Osteoblast (primary cell): ENCODE data around the gene SNX10. TPM values are rescaled to one million over a fixed set of nuclear protein-coding genes. Genes with fewer than 3 reads are reported as not detected.

Experiments used
- DNase-seq: peaks from one replicate; pipeline ENCODE4 v3.0.0; 2011; ENCODE audit warnings: low spot score, mixed read lengths; ENCODE audit not compliant: insufficient read length; ENCODE audit errors: missing footprints
- H2AFZ ChIP-seq: 2 replicates; pipeline ENCODE4 v1.6.0; 2011; ENCODE audit warnings: mild to moderate bottlenecking, low read length
- H3K27ac ChIP-seq: 2 replicates; pipeline ENCODE4 v1.5.1; 2011; ENCODE audit warnings: mild to moderate bottlenecking, low read depth, low read length, moderate library complexity
- H3K27me3 ChIP-seq: 2 replicates; pipeline ENCODE4 v1.6.0; 2012; ENCODE audit warnings: mild to moderate bottlenecking, control low read depth, inconsistent platforms, low read length, moderate library complexity; ENCODE audit not compliant: insufficient read depth
- H3K36me3 ChIP-seq: 2 replicates; pipeline ENCODE4 v1.5.1; 2011; ENCODE audit warnings: mild to moderate bottlenecking, low read length, control low read depth, moderate library complexity; ENCODE audit not compliant: insufficient read depth
- H3K4me1 ChIP-seq: 2 replicates; pipeline ENCODE4 v1.5.1; 2011; ENCODE audit warnings: mild to moderate bottlenecking, low read length, control low read depth, moderate library complexity; ENCODE audit not compliant: insufficient read depth
- H3K4me2 ChIP-seq: 2 replicates; pipeline ENCODE4 v1.6.0; 2011; ENCODE audit warnings: mild to moderate bottlenecking, low read length; ENCODE audit not compliant: insufficient read depth
- H3K4me3 ChIP-seq: fragments of 200-600 bp; sonication (generic); 3 replicates; pipeline ENCODE4 v1.5.1; 2012; ENCODE audit warnings: mild to moderate bottlenecking, low read length, inconsistent platforms; ENCODE audit not compliant: insufficient read depth
- H3K79me2 ChIP-seq: 2 replicates; pipeline ENCODE4 v1.6.0; 2012; ENCODE audit warnings: mild to moderate bottlenecking, low read length, control low read depth, inconsistent platforms; ENCODE audit not compliant: insufficient read depth
- H3K9me3 ChIP-seq: 2 replicates; pipeline ENCODE4 v1.5.1; 2011; ENCODE audit warnings: low read depth, low read length, control low read depth
- H4K20me1 ChIP-seq: 2 replicates; pipeline ENCODE4 v1.6.0; 2012; ENCODE audit warnings: mild to moderate bottlenecking, low read length, control low read depth; ENCODE audit not compliant: insufficient read depth
- CTCF ChIP-seq: IDR thresholded peaks from 2 replicates; pipeline ENCODE4 v1.5.1; 2011; ENCODE audit warnings: mild to moderate bottlenecking, low read depth, low read length, moderate library complexity; ENCODE audit errors: extremely low read depth
- total RNA-seq: library from RNA; depleted of rRNA; stranded (reverse); fragments of >200 nt; gene quantifications from 2 replicates; pipeline ENCODE4 v1.2.3, GENCODE V29; 2012

The SNX10 gene
- total RNA-seq, 1 donor: 0.72 TPM

DNA sequence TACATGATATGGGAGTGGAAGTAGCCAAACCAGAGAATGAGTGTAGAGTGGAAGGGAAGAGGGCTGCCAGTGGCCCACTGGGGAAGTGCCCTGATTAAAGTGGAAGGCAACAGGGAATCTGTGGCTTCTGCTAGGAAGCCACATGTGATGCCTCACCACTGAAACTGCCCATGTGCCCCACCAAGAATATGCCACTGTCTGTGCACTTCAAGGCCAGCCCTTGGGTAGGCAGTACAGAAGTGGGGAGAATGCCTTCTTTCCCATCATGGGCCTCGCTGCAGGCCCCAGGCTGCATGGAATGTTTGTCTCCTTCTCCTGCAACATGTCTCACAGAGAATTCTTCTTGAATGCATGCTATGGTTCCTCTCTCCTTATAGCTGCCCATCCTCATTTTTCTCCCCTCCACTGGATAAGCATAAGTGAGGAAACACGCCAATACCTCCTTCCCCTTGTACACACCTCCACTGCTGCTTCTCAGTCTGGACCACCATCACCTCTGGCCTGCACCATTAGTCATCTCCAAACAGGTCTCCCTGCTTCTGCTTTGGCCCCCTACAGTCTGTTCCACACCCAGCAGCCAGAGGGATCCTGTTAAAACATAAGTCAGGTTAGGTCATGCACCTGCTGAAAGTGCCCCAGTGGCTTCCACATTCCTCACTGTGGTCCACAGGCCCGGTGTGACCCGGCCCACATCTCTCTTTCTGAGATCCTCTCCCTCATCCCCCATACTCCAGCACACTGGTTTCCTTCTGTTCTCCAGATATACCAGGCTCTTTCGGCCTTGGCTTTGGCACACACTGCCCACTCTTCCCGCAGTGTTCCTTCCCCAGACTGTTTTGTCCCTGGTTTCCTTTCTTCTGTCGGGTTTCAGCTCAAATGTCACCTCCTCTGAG is 37.1 kb downstream of the SNX10 start:
- no peak for DNase-seq
- no peak for TF ChIP-seq CTCF

DNA sequence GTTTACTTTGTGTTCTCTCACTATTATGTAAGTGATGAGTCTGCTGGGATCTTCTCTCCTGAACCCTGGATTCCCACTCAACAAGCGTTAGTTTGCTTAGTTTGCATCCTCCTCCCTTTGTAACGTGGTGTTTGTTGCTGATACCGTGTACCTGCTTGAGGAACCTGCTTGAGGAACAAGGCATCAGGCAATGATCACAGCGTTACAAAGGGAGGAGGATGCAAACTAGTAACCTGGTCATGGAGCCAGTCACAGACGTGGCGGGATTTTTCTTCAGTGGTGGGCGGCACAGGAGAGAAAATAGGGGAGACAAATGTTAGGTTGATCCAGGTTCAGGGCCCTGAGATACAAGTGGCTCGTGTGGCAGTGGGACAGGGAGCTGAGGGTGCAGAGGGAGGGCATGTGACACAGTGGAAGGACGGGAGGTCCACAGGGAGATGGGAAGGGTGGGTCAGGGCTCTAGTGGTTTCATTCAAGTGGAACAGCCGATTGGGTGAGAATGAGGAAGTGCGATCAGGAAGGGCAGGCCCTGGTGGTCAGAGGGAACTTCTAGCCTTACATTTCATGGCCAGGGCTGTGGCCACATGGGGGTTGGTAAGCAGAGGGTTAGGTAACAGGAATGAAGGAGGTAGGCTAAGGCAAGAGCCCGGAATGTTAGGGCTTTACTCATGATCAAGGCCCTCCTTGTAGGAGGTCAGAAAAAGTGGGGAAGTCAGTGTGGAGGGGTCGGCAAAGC is 38.0 kb downstream of the SNX10 start:
- TF ChIP-seq CTCF: no peak
- H3K27me3 ChIP-seq: no peaks in the 10 kb centered on the region

More for the DNA sequence above, 37.1 kb downstream of the SNX10 start:
- Histone ChIP-seq H3K4me1 (no peaks in the 10 kb centered on the region), H2AFZ (no peak overlapping the region), H3K27ac (no peak overlapping the region), H3K4me2 (no peak overlapping the region), H3K9me3 (no peaks in the 10 kb centered on the region), H3K79me2 (no peaks in the 10 kb centered on the region), H3K27me3 (no peaks in the 10 kb centered on the region), H4K20me1 (no peaks in the 10 kb centered on the region), H3K36me3 (no peaks in the 10 kb centered on the region), H3K4me3 (no peak overlapping the region)

DNA sequence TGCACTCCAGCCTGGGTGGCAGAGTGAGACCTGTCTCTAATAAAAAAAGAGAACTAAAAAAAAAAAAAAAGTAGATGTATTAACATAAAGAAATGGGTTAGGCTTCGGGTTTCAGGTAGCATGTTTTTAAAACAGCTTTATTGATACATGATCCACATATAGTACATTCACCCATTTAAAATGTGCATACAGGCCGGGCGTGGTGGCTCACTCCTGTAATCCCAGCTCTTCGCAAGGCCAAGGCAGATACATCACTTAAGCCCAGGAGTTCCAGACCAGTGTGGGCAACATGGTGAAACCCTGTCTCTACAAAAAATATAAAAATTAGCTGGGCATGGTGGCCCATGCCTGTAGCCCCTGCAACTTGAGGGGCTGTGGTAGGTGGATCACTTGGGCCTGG is 39.5 kb downstream of the SNX10 start:
- Histone ChIP-seq H3K27me3 (no peaks in the 10 kb centered on the region), H2AFZ (no peak overlapping the region), H3K4me3 (no peak overlapping the region), H3K4me2 (no peak overlapping the region), H3K79me2 (no peaks in the 10 kb centered on the region), H3K27ac (no peak overlapping the region), H3K9me3 (no peaks in the 10 kb centered on the region), H3K36me3 (no peaks in the 10 kb centered on the region), H3K4me1 (no peaks in the 10 kb centered on the region), H4K20me1 (no peaks in the 10 kb centered on the region)
- no peak for TF ChIP-seq CTCF
- DNase-seq: no peak

More for the DNA sequence above, 38.0 kb downstream of the SNX10 start:
- H3K27ac ChIP-seq: no peak overlapping the region
- H3K36me3 ChIP-seq: no peaks in the 10 kb centered on the region
- no peak overlapping the region for H2AFZ ChIP-seq
- no peaks in the 10 kb centered on the region for H3K9me3 ChIP-seq
- no peaks in the 10 kb centered on the region for H4K20me1 ChIP-seq
- no peak overlapping the region for H3K4me2 ChIP-seq
- DNase-seq: no peak
- H3K4me3 ChIP-seq: no peak overlapping the region
- H3K79me2 ChIP-seq: no peaks in the 10 kb centered on the region
- H3K4me1 ChIP-seq: no peaks in the 10 kb centered on the region

DNA sequence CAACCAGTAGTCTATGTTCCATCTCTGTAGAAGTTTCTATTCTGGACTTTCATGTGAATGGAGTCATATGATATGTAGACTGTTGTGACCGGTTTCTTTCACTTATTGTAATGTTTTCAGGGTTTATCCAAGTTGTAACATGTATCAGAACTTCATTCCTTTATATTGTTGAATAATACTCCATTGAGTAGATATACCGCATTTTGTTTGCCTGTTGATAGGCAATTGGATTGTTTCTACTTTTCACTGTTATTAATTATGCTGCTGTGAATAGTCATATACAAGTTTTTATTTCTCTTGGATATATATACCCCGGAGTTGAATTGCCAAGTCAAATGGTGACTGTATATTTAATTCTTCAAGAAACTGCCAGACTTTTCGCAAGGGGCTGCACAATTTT is 40.1 kb downstream of the SNX10 start:
- no peak overlapping the region for H3K27ac ChIP-seq
- no peaks in the 10 kb centered on the region for H3K27me3 ChIP-seq
- no peak for TF ChIP-seq CTCF
- no peaks in the 10 kb centered on the region for H3K4me1 ChIP-seq
- H3K36me3 ChIP-seq: no peaks in the 10 kb centered on the region
- no peak overlapping the region for H3K4me2 ChIP-seq
- no peaks in the 10 kb centered on the region for H4K20me1 ChIP-seq
- H2AFZ ChIP-seq: no peak overlapping the region
- DNase-seq: no peak
- no peak overlapping the region for H3K4me3 ChIP-seq
- no peaks in the 10 kb centered on the region for H3K9me3 ChIP-seq
- H3K79me2 ChIP-seq: no peaks in the 10 kb centered on the region
